Activated T-cell treated with anti-CD3 and anti-CD28 coated beads, Interleukin-2, amount 50 U/mL, for 4 hours (primary cell): ENCODE measurements around the gene CPAMD8. TPM values are rescaled to one million over a fixed set of nuclear protein-coding genes. Genes with fewer than 3 reads are reported as not detected.

Experiments used
- ATAC-seq, 2 donors: fragments of 200-7000 bp; cut with Tn5 transposase; one replicate each; pipeline ENCODE4 v1.10.0; 2021
- DNase-seq: peaks from one replicate; pipeline ENCODE4 v3.0.0-alpha.2; 2020
- H3K27me3 Mint-ChIP-seq: one replicate; pipeline ENCODE4 v1.8.0; 2021; ENCODE audit warnings: low read depth, mixed read lengths
- H3K36me3 Mint-ChIP-seq: one replicate; pipeline ENCODE4 v1.8.0; 2022; ENCODE audit warnings: mixed read lengths; ENCODE audit not compliant: insufficient read depth
- H3K4me1 Mint-ChIP-seq: one replicate; pipeline ENCODE4 v1.8.0; 2021; ENCODE audit warnings: low read depth, mixed read lengths
- H3K4me3 Mint-ChIP-seq: one replicate; pipeline ENCODE4 v1.8.0; 2021; ENCODE audit warnings: mild to moderate bottlenecking, moderate library complexity, mixed read lengths
- H3K9me3 Mint-ChIP-seq: one replicate; pipeline ENCODE4 v1.8.0; 2021; ENCODE audit warnings: mixed read lengths
- total RNA-seq, 3 donors: library from RNA; stranded (reverse); gene quantifications; one replicate each; pipeline ENCODE4 v1.2.1, GENCODE V29; 2021

CPAMD8 gene
- total RNA-seq, 3 donors from 2014 or later: 0.18 to 0.37 TPM; not detected in 1

GRCh38 chr19:16899566-16900075 is 127.0 kb downstream of the CPAMD8 start:
- Mint-ChIP-seq H3K4me3 (no peak overlapping the region), H3K4me1 (peaks cover 25% of the 10 kb centered on the region), H3K27me3 (peaks cover 13% of the 10 kb centered on the region), H3K9me3 (no peaks in the 10 kb centered on the region), H3K36me3 (no peaks in the 10 kb centered on the region)
- DNase-seq (no peak), ATAC-seq (no peak)

GRCh38 chr19:16898361-16899015 is 128.1 kb downstream of the CPAMD8 start:
- no peaks in the 10 kb centered on the region for H3K9me3 Mint-ChIP-seq
- H3K27me3 Mint-ChIP-seq: peaks cover 21% of the 10 kb centered on the region

GRCh38 chr19:16897856-16898161 is 128.8 kb downstream of the CPAMD8 start:
- DNase-seq (no peak), ATAC-seq (peak; percentile 20 to 26)
- H3K9me3 Mint-ChIP-seq: no peaks in the 10 kb centered on the region
- H3K4me1 Mint-ChIP-seq: peaks cover 34% of the 10 kb centered on the region
- peaks cover 25% of the 10 kb centered on the region for H3K27me3 Mint-ChIP-seq
- H3K36me3 Mint-ChIP-seq: no peaks in the 10 kb centered on the region
- H3K4me3 Mint-ChIP-seq: peak overlapping the region; percentile 64

More at GRCh38 chr19:16898361-16899015, 128.1 kb downstream of the CPAMD8 start:
- peak overlapping the region; percentile 64 for H3K4me3 Mint-ChIP-seq
- peaks cover 30% of the 10 kb centered on the region for H3K4me1 Mint-ChIP-seq
- ATAC-seq (no peak), DNase-seq (no peak)
- H3K36me3 Mint-ChIP-seq: no peaks in the 10 kb centered on the region

DNA sequence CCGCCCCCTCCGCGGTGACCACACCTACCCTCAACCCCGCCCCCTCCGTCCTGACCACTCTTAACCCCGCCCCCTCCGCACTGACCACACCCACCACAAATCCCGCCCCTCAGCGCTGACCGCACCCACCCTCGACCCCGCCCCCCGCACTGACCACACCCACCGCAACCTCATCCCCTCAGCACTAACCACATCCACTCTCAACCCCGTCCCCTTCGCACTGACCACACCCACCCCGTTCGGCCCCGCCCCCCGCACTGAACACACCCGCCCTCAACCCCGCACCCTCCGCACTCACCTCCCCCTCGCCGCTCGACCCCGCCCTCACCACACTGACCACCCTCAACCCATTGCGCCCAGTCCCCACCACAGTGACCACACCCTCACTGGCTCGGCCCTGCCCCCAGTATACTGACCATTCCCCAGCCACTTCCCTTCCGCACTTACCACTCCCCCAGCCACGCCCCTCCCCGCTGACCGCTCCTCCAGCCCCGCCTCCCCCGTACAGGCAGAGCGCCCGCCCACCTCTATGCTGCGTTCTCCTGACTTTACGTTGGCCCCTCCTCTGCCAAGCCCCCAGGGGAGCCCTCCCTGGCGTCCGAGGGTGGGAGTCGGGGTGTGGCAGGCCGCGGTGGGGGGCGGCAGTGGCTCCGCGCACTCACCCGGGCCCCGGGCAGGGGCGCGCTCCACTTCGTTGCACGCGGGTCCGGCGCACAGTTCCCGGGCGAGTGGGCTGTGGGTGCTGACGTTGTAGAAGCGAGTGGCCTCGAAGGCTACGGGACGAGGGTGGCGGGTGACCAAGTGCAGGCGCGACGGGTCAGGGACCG is 129.4 kb downstream of the CPAMD8 start:
- peak; percentile 50 to 57 for ATAC-seq
- peak overlapping the region; percentile 64 for H3K4me3 Mint-ChIP-seq
- peak; percentile 30 for DNase-seq
- no peaks in the 10 kb centered on the region for H3K36me3 Mint-ChIP-seq
- peaks cover 34% of the 10 kb centered on the region for H3K4me1 Mint-ChIP-seq
- H3K9me3 Mint-ChIP-seq: no peaks in the 10 kb centered on the region
- H3K27me3 Mint-ChIP-seq: peaks cover 30% of the 10 kb centered on the region

GRCh38 chr19:16896146-16897028 is 130.2 kb downstream of the CPAMD8 start:
- peaks cover 34% of the 10 kb centered on the region for H3K4me1 Mint-ChIP-seq
- DNase-seq: no peak
- H3K9me3 Mint-ChIP-seq: no peaks in the 10 kb centered on the region
- ATAC-seq: peak; percentile 27 to 29
- peaks cover 34% of the 10 kb centered on the region for H3K27me3 Mint-ChIP-seq
- peak overlapping the region; percentile 35 for H3K4me3 Mint-ChIP-seq
- no peaks in the 10 kb centered on the region for H3K36me3 Mint-ChIP-seq

GRCh38 chr19:16895467-16896145 is 131.0 kb downstream of the CPAMD8 start:
- Mint-ChIP-seq H3K4me1 (peaks cover 34% of the 10 kb centered on the region), H3K27me3 (peaks cover 36% of the 10 kb centered on the region), H3K36me3 (no peaks in the 10 kb centered on the region), H3K9me3 (no peaks in the 10 kb centered on the region), H3K4me3 (peak overlapping the region; percentile 21)
- DNase-seq (no peak), ATAC-seq (no peak)

DNA sequence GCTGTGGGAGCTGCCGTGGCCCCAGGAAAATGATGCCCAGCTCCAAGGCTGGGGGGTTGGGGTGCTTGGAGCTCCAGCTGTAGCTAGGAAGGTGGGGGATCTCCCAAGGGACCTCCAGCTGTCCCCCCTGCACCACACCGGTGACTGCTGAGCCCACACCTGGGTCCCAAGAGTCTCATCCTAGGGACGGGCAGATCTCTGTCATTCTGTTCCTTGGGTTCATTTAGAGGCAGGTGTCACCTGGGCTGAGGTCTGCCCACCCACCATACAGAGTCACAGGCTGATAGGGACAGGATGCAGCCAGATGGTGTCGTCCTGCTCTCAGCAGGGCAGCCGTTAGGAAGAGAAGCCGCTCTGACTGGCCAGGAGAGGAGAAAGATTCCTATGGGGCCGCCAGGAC is 132.5 kb downstream of the CPAMD8 start:
- no peaks in the 10 kb centered on the region for H3K36me3 Mint-ChIP-seq
- peaks cover 36% of the 10 kb centered on the region for H3K27me3 Mint-ChIP-seq
- DNase-seq (no peak), ATAC-seq (no peak)
- H3K4me1 Mint-ChIP-seq: peaks cover 22% of the 10 kb centered on the region
- H3K9me3 Mint-ChIP-seq: no peaks in the 10 kb centered on the region
- no peak overlapping the region for H3K4me3 Mint-ChIP-seq

- Mint-ChIP-seq H3K4me1 (peaks cover 23% of the 10 kb centered on the region), H3K4me3 (no peak overlapping the region), H3K36me3 (no peaks in the 10 kb centered on the region), H3K9me3 (no peaks in the 10 kb centered on the region), H3K27me3 (peaks cover 37% of the 10 kb centered on the region)
- DNase-seq: no peak
- no peak for ATAC-seq
These were observed 133.0 kb downstream of the CPAMD8 start for GRCh38 chr19:16893686-16893989.

DNA sequence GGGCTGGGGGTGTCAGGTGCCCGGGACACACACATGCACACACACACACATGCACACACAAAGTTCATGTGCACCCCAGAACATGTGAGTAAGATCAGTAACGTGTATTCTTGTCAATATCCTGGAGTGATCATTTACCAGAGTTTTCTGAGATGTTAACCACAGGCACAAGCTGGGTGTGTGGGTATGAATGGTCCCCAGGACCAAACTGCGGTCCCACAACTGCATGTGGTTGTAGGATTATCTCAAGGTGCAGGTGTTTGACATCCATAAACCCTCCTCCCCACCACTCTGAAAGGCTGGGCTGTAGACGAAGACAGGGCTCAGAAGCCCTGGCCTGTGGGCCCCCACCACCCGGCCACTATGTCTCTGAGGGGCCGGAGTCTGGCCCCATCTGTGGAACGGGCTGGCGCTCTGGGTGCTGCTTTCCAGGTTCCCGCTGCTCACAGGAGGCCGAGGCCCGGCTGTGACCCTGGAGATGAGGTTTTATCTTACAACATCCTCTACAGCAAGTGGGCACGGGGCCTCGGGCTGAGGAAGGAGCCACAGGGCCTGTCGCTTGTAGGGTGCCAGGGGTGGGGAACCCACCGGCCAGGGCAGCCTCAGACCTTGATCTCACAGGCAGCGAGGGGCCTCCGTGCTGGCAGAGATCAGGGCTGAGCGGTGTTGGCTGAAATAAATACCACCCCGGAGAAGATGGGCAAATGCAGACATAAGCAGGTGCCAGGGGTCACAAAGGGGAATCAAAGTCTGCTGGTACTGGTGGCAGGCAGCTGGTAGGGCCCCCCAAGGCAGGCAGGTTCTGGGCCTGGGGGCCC is 133.5 kb downstream of the CPAMD8 start:
- Mint-ChIP-seq H3K4me1 (peaks cover 21% of the 10 kb centered on the region), H3K36me3 (no peaks in the 10 kb centered on the region), H3K4me3 (no peak overlapping the region), H3K9me3 (no peaks in the 10 kb centered on the region), H3K27me3 (peaks cover 35% of the 10 kb centered on the region)
- ATAC-seq (no peak), DNase-seq (no peak)

DNA sequence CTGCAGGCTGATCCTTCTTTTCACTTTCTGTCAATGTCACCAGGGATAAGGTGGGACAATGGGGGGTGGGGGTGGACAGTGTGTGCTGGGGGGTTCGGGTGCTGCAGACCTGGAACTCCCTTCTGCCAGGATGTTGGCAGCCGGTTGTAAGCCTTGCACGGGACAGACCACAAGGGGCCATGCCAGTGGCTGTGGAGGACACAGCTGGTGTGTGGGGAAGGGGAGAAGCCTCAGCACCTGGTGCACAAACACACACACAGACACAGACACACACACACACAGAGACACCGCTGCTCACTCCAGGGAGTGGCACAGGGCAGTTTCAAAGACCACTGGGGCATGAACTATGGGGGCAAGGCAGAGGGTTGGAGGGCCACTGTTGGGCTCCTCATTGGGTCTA is 134.2 kb downstream of the CPAMD8 start:
- DNase-seq: no peak
- H3K4me1 Mint-ChIP-seq: peaks cover 20% of the 10 kb centered on the region
- no peaks in the 10 kb centered on the region for H3K9me3 Mint-ChIP-seq
- no peaks in the 10 kb centered on the region for H3K36me3 Mint-ChIP-seq
- no peak overlapping the region for H3K4me3 Mint-ChIP-seq
- peaks cover 35% of the 10 kb centered on the region for H3K27me3 Mint-ChIP-seq
- ATAC-seq: no peak

GRCh38 chr19:16891696-16892382 is 134.8 kb downstream of the CPAMD8 start:
- ATAC-seq (no peak), DNase-seq (no peak)
- Mint-ChIP-seq H3K27me3 (peaks cover 35% of the 10 kb centered on the region), H3K36me3 (no peaks in the 10 kb centered on the region), H3K9me3 (no peaks in the 10 kb centered on the region), H3K4me1 (peaks cover 20% of the 10 kb centered on the region), H3K4me3 (no peak overlapping the region)

DNA sequence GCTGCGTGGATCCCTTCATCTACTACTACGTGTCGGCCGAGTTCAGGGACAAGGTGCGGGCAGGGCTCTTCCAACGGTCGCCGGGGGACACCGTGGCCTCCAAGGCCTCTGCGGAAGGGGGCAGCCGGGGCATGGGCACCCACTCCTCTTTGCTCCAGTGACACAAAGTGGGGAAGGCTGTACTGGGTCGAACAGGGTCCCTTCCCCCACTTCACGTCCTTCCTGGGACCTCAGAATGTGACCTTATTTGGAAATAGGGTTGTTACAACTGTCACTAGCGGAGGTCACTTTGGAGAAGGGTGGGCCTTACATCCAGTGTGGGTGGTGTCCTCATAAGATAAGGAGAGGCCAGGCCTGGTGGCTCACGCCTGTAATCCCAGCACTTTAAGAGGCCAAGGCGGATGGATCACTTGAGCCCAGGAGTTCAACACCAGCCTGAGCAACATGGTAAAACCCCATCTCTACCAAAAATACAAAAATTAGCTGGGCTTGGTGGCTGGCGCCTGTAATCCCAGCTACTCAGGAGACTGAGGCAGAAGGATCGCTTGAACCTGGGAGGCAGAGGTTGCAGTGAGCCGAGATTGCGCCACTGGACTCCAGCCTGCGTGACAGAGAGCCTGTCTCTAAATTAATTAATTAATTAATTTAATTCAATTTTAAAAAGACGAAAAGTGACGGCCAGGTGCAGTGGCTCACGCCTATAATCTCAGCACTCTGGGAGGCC is 136.0 kb downstream of the CPAMD8 start:
- no peaks in the 10 kb centered on the region for H3K36me3 Mint-ChIP-seq
- no peak for DNase-seq
- no peak for ATAC-seq
- peaks cover 18% of the 10 kb centered on the region for H3K4me1 Mint-ChIP-seq
- H3K9me3 Mint-ChIP-seq: no peaks in the 10 kb centered on the region
- H3K4me3 Mint-ChIP-seq: no peak overlapping the region
- H3K27me3 Mint-ChIP-seq: peaks cover 35% of the 10 kb centered on the region
